Ascending aorta (tissue), 2 donors: ENCODE measurements around the gene PARVA. TPM values are rescaled to one million over a fixed set of nuclear protein-coding genes. Genes with fewer than 3 reads are reported as not detected.

ENCODE experiments used
- DNase-seq, 2 donors: peaks; one replicate each; pipeline ENCODE4 v3.0.0-alpha.2; 2019; ENCODE audit warnings: low spot score in 2 of 2
- H3K27ac ChIP-seq, 2 donors: fragments of 200-600 bp; sonication (generic); one replicate each; pipeline ENCODE4 v1.5.1; 2016 to 2017; ENCODE audit warnings: mild to moderate bottlenecking in 1 of 2
- H3K27me3 ChIP-seq: fragments of 200-600 bp; sonication (generic); one replicate; pipeline ENCODE4 v1.5.1; 2017
- H3K36me3 ChIP-seq, 2 donors: fragments of 200-600 bp; sonication (generic); one replicate each; pipeline ENCODE4 v1.5.1; 2016
- H3K4me1 ChIP-seq, 2 donors: fragments of 200-600 bp; sonication (generic); one replicate each; pipeline ENCODE4 v1.5.1; 2016 to 2017; ENCODE audit warnings: mild to moderate bottlenecking in 1 of 2
- H3K4me3 ChIP-seq, 2 donors: fragments of 200-600 bp; sonication (generic); one replicate each; pipeline ENCODE4 v1.5.1; 2016 to 2017; ENCODE audit warnings: mild to moderate bottlenecking in 1 of 2
- H3K9me3 ChIP-seq, 2 donors: fragments of 200-600 bp; sonication (generic); one replicate each; pipeline ENCODE4 v1.5.1; 2016
- CTCF ChIP-seq, 3 experiments: fragments of 200-600 bp in 2 of 3; fragments of 450-650 bp in 1 of 3; sonication (generic) in 2 of 3; IDR thresholded peaks; one replicate each; pipeline ENCODE4 v1.5.1; 2016 to 2019; ENCODE audit warnings: antibody characterized with exemption in 3 of 3, mild to moderate bottlenecking in 1 of 3, moderate library complexity in 1 of 3
- intact Hi-C: fragments of 100-400 bp; cut with DNase I; formaldehyde crosslinking; loops from one replicate; pipeline ENCODE4 v1.15.1; 2023
- total RNA-seq: library from RNA; depleted of rRNA; stranded (reverse); fragments of >200 nt; gene quantifications from one replicate; pipeline ENCODE4 v1.1.0, GENCODE V29; 2016

The PARVA gene
- total RNA-seq, 1 donor from 2014 or later, result 51.6 TPM

- intact Hi-C loops, result no loop called here
These were observed 164.3 kb downstream of the PARVA start for GRCh38 chr11:12541583-12542151.

DNA sequence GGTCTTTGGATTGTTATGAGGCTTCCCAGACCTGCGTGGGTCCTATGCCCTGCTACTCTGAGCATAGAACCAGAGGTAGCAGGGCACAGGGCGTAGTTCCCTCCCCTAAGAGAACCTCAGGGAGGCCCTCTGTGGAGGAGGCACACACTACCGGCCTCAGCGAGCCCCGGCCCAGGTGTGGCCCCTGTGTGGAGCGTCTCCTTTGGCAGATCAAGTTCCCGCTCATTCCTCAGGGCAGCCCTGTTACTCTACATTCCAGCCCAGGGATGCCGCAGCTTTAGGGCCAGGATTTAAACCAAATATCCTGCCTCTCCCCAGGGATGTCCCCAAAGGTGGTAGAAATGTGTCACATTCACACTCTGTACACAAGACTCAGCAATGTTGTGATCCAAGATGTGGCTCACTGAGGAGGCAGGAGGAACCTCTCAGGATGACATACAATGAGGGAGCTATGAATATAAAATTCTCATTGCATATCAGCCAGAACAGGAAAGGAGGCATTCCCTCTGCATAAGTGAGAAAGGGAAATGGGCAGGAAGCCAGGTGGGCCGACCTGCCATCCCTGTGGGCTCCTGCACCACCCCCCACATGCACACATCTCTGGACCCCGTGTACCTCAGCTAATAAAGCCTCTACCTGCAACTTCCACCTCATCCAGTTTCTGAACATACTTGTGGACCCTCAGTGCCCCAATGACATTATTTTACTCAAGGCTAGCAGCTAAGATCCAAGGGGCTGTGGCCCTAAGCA lies 165.0 kb downstream of the PARVA start:
- DNase-seq, result no peak
- Histone ChIP-seq H3K4me1 (peaks cover 5 to 11% of the 10 kb centered on the region in 2 donors), H3K27me3 (no peaks in the 10 kb centered on the region), H3K27ac (no peak overlapping the region), H3K36me3 (no peaks in the 10 kb centered on the region), H3K9me3 (no peaks in the 10 kb centered on the region), H3K4me3 (no peak overlapping the region)
- intact Hi-C loops, result no loop called here
- TF ChIP-seq CTCF (IDR thresholded peaks at IDR 0.05), result no peak

More at GRCh38 chr11:12541583-12542151, 164.3 kb downstream of the PARVA start:
- no peak overlapping the region for H3K27ac ChIP-seq
- DNase-seq, result no peak
- TF ChIP-seq CTCF (IDR thresholded peaks at IDR 0.05), result no peak
- peaks cover 5 to 11% of the 10 kb centered on the region in 2 donors for H3K4me1 ChIP-seq
- H3K4me3 ChIP-seq, result no peak overlapping the region
- no peaks in the 10 kb centered on the region for H3K27me3 ChIP-seq
- no peaks in the 10 kb centered on the region for H3K9me3 ChIP-seq
- no peaks in the 10 kb centered on the region for H3K36me3 ChIP-seq

DNA sequence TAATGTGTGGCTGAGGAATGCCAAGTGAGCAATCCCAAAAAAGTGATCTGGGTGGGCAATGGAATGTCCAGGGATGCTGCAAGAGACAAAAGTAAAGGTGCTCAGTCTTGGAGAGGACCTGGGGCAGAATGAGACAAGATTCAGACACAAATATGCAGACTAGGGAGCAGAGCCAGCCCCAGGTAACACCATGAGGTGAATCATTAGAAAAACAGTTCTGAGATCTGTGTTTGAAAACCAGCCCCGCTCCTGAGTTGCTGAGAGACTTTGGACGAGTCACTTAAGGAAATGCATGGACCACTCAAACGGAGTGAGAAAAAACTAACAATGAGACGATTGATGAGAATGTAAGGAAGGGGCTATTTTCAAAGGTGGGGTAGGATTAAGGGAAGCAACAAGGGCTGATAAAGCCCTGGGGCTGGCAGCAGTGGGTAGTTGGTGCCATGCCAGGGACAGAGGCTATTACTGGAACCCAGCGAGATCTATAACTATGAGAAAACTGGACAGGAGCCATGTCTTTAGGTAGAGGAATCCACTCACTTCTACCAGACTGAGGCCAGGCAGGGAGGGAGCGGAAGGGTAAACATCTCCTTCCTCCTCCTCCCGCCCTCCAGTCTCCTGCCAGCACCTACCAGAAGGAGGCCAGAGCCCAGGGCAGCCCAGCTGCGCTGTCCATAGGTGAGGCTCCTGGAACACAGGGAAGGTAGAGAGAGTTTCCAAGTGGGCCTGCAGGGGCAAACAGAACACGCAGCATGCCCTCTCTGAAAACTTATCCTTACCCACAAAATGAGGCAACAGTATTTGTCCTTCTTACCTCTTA lies 166.4 kb downstream of the PARVA start:
- no peak for DNase-seq
- H3K9me3 ChIP-seq, result no peaks in the 10 kb centered on the region
- TF ChIP-seq CTCF (IDR thresholded peaks at IDR 0.05), result no peak
- H3K36me3 ChIP-seq, result no peaks in the 10 kb centered on the region
- H3K4me1 ChIP-seq, result peaks cover 5 to 11% of the 10 kb centered on the region in 2 donors
- H3K27ac ChIP-seq, result no peak overlapping the region
- H3K4me3 ChIP-seq, result no peak overlapping the region
- H3K27me3 ChIP-seq, result no peaks in the 10 kb centered on the region
- intact Hi-C loops, result no loop called here

GRCh38 chr11:12544986-12545775 lies 167.8 kb downstream of the PARVA start:
- H3K27me3 ChIP-seq, result no peaks in the 10 kb centered on the region
- H3K27ac ChIP-seq, result no peak overlapping the region
- H3K4me1 ChIP-seq, result peaks cover 5 to 7% of the 10 kb centered on the region in 2 donors
- H3K9me3 ChIP-seq, result no peaks in the 10 kb centered on the region
- H3K36me3 ChIP-seq, result no peaks in the 10 kb centered on the region
- no peak for DNase-seq
- no peak for TF ChIP-seq CTCF (IDR thresholded peaks at IDR 0.05)
- H3K4me3 ChIP-seq, result no peak overlapping the region
- intact Hi-C loops, result no loop called here

DNA sequence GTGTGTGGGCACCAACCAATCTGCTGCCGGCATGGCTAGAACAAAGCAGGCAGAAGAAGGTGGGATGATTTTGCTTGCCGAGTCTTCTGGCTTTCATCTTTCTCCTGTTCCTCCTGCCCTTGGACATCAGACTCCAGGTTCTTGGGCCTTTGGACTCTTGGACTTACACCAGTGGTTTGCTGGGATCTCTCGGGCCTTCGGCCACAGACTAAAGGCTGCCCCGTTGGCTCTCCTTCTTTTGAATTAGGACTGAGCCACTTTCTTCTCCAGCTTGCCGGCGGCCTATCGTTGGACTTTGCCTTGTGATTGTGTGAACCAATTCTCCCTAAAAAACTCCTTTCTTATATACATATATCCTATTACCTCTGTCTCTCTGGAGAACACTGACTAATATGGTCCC lies 168.8 kb downstream of the PARVA start:
- H3K36me3 ChIP-seq, result no peaks in the 10 kb centered on the region
- no peaks in the 10 kb centered on the region for H3K27me3 ChIP-seq
- H3K9me3 ChIP-seq, result no peaks in the 10 kb centered on the region
- intact Hi-C loops, result no loop called here
- no peak overlapping the region for H3K27ac ChIP-seq
- no peak for TF ChIP-seq CTCF (IDR thresholded peaks at IDR 0.05)
- no peak overlapping the region for H3K4me3 ChIP-seq
- DNase-seq, result no peak
- peaks cover 0 to under 1% of the 10 kb centered on the region in 2 donors for H3K4me1 ChIP-seq
